Activated CD8-positive, alpha-beta T cell treated with anti-CD3 and anti-CD28 coated beads, Interleukin-2, amount 10 ng/mL, durations not matched to agents 7 days and 5 days (primary cell): Measurements from ENCODE around the gene PRKCA. TPM values are rescaled to one million over a fixed set of nuclear protein-coding genes. Genes with fewer than 3 reads are reported as not detected.

Experiments
- ATAC-seq: fragments of 150-1000 bp; cut with Tn5 transposase; one replicate; pipeline ENCODE4 v1.10.0; 2021; ENCODE audit warnings: moderate library complexity
- CTCF ChIA-PET: fragments of 350-600 bp; sonication (Branson Sonifier 250); formaldehyde crosslinking; loops from one replicate; lab custom pipeline; 2021; ENCODE audit warnings: antibody characterized with exemption; lab: Charles Lee
- POLR2A ChIA-PET: fragments of 350-600 bp; sonication (Branson Sonifier 250); formaldehyde crosslinking; loops from one replicate; lab custom pipeline; 2021; ENCODE audit warnings: antibody characterized with exemption; lab: Charles Lee
- DNase-seq: peaks from one replicate; pipeline ENCODE4 v3.0.0-alpha.2; 2020
- H3K27ac Mint-ChIP-seq: one replicate; pipeline ENCODE4 v1.8.0; 2021; ENCODE audit warnings: mild to moderate bottlenecking, mixed read lengths
- H3K27me3 Mint-ChIP-seq: one replicate; pipeline ENCODE4 v1.8.0; 2021; ENCODE audit warnings: low read depth, mixed read lengths
- H3K36me3 Mint-ChIP-seq: one replicate; pipeline ENCODE4 v1.8.0; 2021; ENCODE audit warnings: low read depth, mixed read lengths
- H3K4me1 Mint-ChIP-seq: one replicate; pipeline ENCODE4 v1.8.0; 2021; ENCODE audit warnings: low read depth, mixed read lengths
- H3K4me3 Mint-ChIP-seq: one replicate; pipeline ENCODE4 v1.8.0; 2021; ENCODE audit warnings: mild to moderate bottlenecking, mixed read lengths
- H3K9me3 Mint-ChIP-seq: one replicate; pipeline ENCODE4 v1.8.0; 2022; ENCODE audit warnings: mixed read lengths; ENCODE audit not compliant: insufficient read depth
- total RNA-seq, 2 experiments: library from RNA; stranded (reverse); gene quantifications; one replicate each; pipeline ENCODE4 v1.2.3, GENCODE V29; 2021

PRKCA gene
- total RNA-seq, 2 experiments from 2014 or later, result 74.1 to 76.9 TPM

DNA sequence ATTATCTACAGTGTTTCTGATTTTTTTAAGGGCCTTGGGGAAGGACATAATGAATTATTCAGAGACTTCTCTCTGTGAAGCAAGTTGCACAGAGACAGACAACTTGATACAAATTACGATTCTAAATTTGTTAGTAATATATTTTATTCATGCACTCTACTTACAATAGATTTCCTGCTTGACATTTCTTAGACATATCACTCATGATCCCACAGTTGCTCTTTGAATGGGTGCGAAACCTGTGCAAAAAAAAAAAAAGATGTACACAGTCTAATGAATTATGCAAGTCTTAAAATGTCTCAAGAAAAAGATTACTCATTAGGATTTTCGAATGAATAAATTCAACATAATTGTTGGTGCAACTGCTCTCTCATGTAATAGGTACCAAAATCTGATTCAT, 254.8 kb downstream of the PRKCA start:
- H3K27me3 Mint-ChIP-seq, result no peaks in the 10 kb centered on the region
- ChIA-PET POLR2A (no interaction called here), CTCF (interaction anchor here (1.0 kb wide), 1 partner anchor 10 kb away, joined by 6 read pairs; no protein-coding TSS in a partner anchor)
- peaks cover 2% of the 10 kb centered on the region for H3K4me1 Mint-ChIP-seq
- no peak overlapping the region for H3K4me3 Mint-ChIP-seq
- H3K27ac Mint-ChIP-seq, result no peak overlapping the region
- no peaks in the 10 kb centered on the region for H3K9me3 Mint-ChIP-seq
- DNase-seq, result no peak
- no peak for ATAC-seq
- H3K36me3 Mint-ChIP-seq, result peaks cover 23% of the 10 kb centered on the region

GRCh38 chr17:66557886-66558285, 255.5 kb downstream of the PRKCA start:
- Mint-ChIP-seq H3K9me3 (no peaks in the 10 kb centered on the region), H3K4me3 (no peak overlapping the region), H3K27me3 (no peaks in the 10 kb centered on the region), H3K36me3 (peaks cover 19% of the 10 kb centered on the region), H3K4me1 (no peaks in the 10 kb centered on the region), H3K27ac (no peak overlapping the region)
- ATAC-seq (no peak), DNase-seq (no peak)
- CTCF ChIA-PET, result interaction anchor here (1.0 kb wide), 1 partner anchor 9 kb away, joined by 6 read pairs; no protein-coding TSS in a partner anchor
- POLR2A ChIA-PET, result no interaction called here

DNA sequence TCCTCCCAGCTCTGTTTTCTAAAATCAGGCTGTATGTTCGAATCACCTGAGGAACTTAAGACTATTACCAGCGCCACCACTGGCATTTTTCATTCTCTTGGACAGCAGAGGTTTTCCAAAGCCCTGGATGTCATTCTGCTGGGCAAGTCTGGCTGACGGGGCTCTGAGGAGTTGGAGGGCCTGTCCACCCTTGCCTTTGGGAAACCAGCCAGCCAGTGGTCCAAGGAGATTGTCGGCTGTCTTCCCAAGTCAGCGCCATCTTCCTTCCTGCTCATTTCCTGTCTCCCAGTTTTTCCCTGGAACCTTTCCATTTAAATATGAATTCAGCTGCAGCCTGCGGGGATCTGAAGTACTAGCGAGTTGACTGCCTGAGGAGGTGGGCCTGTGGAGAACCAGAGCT, 258.3 kb downstream of the PRKCA start:
- H3K4me1 Mint-ChIP-seq, result peaks cover 2% of the 10 kb centered on the region
- H3K9me3 Mint-ChIP-seq, result no peaks in the 10 kb centered on the region
- no peak for DNase-seq
- ChIA-PET CTCF (no interaction called here), POLR2A (no interaction called here)
- H3K36me3 Mint-ChIP-seq, result peaks cover 9% of the 10 kb centered on the region
- no peak for ATAC-seq
- no peak overlapping the region for H3K27ac Mint-ChIP-seq
- H3K4me3 Mint-ChIP-seq, result no peak overlapping the region
- no peaks in the 10 kb centered on the region for H3K27me3 Mint-ChIP-seq

GRCh38 chr17:66562119-66562518, 259.7 kb downstream of the PRKCA start:
- H3K27me3 Mint-ChIP-seq, result no peaks in the 10 kb centered on the region
- DNase-seq, result no peak
- no peak for ATAC-seq
- ChIA-PET CTCF (interaction anchor here (1.3 kb wide), 1 partner anchor 307 kb away, joined by 4 read pairs; no protein-coding TSS in a partner anchor), POLR2A (no interaction called here)
- no peak overlapping the region for H3K27ac Mint-ChIP-seq
- peaks cover 8% of the 10 kb centered on the region for H3K4me1 Mint-ChIP-seq
- H3K9me3 Mint-ChIP-seq, result no peaks in the 10 kb centered on the region
- H3K36me3 Mint-ChIP-seq, result peaks cover 4% of the 10 kb centered on the region
- H3K4me3 Mint-ChIP-seq, result no peak overlapping the region

DNA sequence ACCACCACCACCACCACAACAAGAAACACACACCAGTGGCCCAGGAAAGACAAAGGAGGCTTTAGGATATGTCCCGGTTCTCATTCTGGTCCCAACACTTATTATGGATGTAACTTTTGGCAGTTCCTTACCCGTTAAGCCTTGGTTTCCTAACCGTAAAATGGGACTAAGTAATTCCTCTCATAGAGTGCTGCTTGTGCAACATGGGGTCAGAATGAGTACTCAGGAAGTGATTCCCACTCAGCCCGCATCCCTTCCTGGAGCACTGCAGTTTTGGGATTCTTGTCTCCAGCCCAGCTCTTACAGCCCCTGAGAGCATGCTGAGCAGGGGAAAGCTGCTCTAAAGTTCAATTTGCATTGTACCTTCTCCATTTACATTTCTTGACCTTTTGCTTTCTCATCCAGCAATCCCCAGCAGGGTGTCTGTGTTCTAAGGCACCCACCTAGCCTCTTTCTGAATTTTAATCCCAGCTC, 262.6 kb downstream of the PRKCA start:
- ChIA-PET CTCF (interaction anchor here (0.8 to 2.4 kb wide), 3 partner anchors 15 to 36 kb away, joined by 3 to 9 read pairs (median 3); no protein-coding TSS in a partner anchor), POLR2A (no interaction called here)
- H3K27ac Mint-ChIP-seq, result no peak overlapping the region
- DNase-seq (no peak), ATAC-seq (no peak)
- no peak overlapping the region for H3K4me3 Mint-ChIP-seq
- H3K4me1 Mint-ChIP-seq, result peaks cover 15% of the 10 kb centered on the region
- no peaks in the 10 kb centered on the region for H3K9me3 Mint-ChIP-seq
- H3K27me3 Mint-ChIP-seq, result no peaks in the 10 kb centered on the region
- peaks cover 11% of the 10 kb centered on the region for H3K36me3 Mint-ChIP-seq

- CTCF ChIA-PET, result interaction anchor here (0.6 to 3.6 kb wide), 61 partner anchors 8 to 367 kb away, joined by 3 to 50 read pairs (median 4); no protein-coding TSS in a partner anchor
- DNase-seq (peak; percentile 81), ATAC-seq (peak; percentile 80)
- Mint-ChIP-seq H3K27me3 (no peaks in the 10 kb centered on the region), H3K4me1 (peaks cover 15% of the 10 kb centered on the region), H3K9me3 (no peaks in the 10 kb centered on the region), H3K27ac (peak overlapping the region; percentile 9), H3K36me3 (peaks cover 9% of the 10 kb centered on the region), H3K4me3 (no peak overlapping the region)
- POLR2A ChIA-PET, result no interaction called here
Observed at GRCh38 chr17:66567234-66568170, 265.1 kb downstream of the PRKCA start.

DNA sequence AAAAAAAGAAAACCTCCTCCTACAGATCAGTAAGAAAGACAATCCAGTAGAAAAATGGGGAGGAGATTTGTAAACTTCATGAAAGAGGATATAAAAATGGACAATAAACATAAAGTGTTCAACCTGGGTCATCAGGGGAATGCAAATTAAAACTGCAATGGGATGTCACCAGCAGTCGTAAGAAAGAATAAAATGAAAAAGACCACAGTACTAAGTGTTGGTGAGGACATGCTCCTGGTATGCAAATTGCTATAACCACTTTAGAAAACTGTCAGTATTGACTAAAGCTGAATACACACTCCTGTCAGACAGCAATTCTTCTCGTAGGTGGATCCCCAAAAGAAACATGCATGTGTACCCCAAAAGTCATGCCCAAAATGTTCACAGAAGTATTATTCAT, 267.2 kb downstream of the PRKCA start:
- Mint-ChIP-seq H3K27ac (no peak overlapping the region), H3K9me3 (no peaks in the 10 kb centered on the region), H3K27me3 (no peaks in the 10 kb centered on the region), H3K36me3 (peaks cover 9% of the 10 kb centered on the region), H3K4me1 (peaks cover 15% of the 10 kb centered on the region), H3K4me3 (no peak overlapping the region)
- ChIA-PET POLR2A (no interaction called here), CTCF (no interaction called here)
- DNase-seq, result no peak
- no peak for ATAC-seq

DNA sequence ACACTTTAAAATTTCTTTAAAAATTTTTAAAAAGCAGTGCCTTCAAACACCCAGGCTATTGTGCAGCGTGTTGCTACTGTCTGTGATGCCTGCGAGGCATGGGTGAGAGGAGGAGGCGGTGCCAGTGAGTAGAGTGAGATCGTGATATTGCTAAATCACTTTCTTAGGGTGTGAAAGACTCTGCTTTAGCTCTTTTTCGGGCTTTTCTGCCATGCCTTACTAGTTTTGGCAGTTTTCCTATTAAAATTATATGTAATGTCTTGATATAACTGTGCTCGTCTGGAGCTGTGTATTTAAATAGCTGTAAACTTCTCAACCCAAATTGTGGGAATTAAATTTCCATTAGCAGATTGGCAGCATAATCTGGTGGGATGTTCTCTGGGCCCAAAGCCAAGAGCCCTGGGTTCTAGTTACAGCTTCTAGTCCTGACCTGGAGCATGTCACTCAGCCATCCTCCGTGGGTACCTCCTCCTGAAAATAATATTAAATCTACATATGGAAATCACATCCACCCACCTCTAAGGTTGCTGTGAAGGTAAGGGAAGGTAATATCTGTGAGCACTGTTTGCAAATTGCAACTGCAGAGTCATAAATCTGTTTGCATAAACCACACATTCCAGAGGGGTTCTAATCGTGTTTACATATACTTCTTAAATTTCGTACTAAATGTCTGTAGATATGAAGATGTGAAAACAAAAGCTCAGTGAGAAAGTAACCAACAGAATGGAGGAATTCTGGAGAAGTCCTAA, 268.2 kb downstream of the PRKCA start:
- no peak for DNase-seq
- H3K9me3 Mint-ChIP-seq, result no peaks in the 10 kb centered on the region

GRCh38 chr17:66571745-66572144, 269.3 kb downstream of the PRKCA start:
- no peaks in the 10 kb centered on the region for H3K9me3 Mint-ChIP-seq
- ATAC-seq (no peak), DNase-seq (no peak)
- ChIA-PET CTCF (interaction anchor here (1.1 kb wide), 1 partner anchor 11 kb away, joined by 3 read pairs; no protein-coding TSS in a partner anchor), POLR2A (no interaction called here)
- H3K27me3 Mint-ChIP-seq, result no peaks in the 10 kb centered on the region
- no peak overlapping the region for H3K27ac Mint-ChIP-seq
- H3K36me3 Mint-ChIP-seq, result peaks cover 9% of the 10 kb centered on the region
- H3K4me1 Mint-ChIP-seq, result peaks cover 11% of the 10 kb centered on the region
- no peak overlapping the region for H3K4me3 Mint-ChIP-seq

More for the DNA sequence above, 268.2 kb downstream of the PRKCA start:
- CTCF ChIA-PET, result interaction anchor here (1.1 kb wide), 1 partner anchor 13 kb away, joined by 3 read pairs; no protein-coding TSS in a partner anchor
- Mint-ChIP-seq H3K27ac (no peak overlapping the region), H3K27me3 (no peaks in the 10 kb centered on the region), H3K36me3 (peaks cover 9% of the 10 kb centered on the region), H3K4me1 (peaks cover 13% of the 10 kb centered on the region), H3K4me3 (no peak overlapping the region)
- ATAC-seq, result no peak
- POLR2A ChIA-PET, result no interaction called here

DNA sequence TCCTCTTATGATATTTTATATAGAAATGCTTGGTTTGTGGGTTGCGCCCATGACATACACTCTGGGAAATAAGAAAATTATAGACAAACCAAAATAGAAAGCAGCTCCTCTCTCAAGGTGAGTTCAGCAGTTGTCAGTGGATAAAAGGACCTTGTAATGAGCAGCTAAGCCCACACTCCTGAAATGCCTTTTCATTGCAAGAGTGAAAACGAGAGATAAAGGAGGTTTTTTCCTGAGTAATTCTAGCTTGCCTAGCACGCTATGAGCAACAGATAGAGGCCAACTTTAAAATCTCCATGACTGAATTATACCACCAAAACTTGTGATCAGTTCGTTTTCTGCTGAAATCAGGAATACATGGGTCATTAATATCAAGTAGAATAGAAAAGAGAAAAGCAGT, 270.7 kb downstream of the PRKCA start:
- ATAC-seq, result no peak
- Mint-ChIP-seq H3K4me1 (no peaks in the 10 kb centered on the region), H3K36me3 (peaks cover 6% of the 10 kb centered on the region), H3K27me3 (no peaks in the 10 kb centered on the region), H3K9me3 (no peaks in the 10 kb centered on the region), H3K27ac (no peak overlapping the region), H3K4me3 (no peak overlapping the region)
- POLR2A ChIA-PET, result no interaction called here
- CTCF ChIA-PET, result interaction anchor here (1.7 kb wide), 1 partner anchor 10 kb away, joined by 6 read pairs; no protein-coding TSS in a partner anchor
- DNase-seq, result no peak

DNA sequence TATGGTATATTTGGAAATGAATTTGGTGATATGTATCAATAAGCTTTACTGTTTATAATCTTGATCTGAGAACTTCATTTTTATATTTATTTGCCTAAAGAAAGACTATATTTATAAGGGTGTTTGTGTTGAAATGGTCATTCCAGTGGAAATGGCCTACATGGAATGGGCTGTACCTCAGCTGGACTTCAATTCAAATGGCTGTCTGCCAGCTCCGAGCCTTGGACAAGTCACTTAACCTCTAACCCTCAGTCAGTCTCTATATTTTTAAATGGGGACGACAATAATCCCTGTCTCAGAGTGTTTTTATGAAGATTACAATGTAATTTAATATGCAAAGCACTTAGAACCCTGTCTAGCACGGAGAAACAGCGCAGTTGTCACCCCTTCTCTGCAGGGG, 271.7 kb downstream of the PRKCA start:
- Mint-ChIP-seq H3K9me3 (no peaks in the 10 kb centered on the region), H3K27ac (no peak overlapping the region), H3K36me3 (peaks cover 11% of the 10 kb centered on the region), H3K27me3 (no peaks in the 10 kb centered on the region), H3K4me1 (peaks cover 5% of the 10 kb centered on the region), H3K4me3 (no peak overlapping the region)
- DNase-seq (no peak), ATAC-seq (no peak)
- CTCF ChIA-PET, result interaction anchor here (1.7 kb wide), 1 partner anchor 9 kb away, joined by 6 read pairs; no protein-coding TSS in a partner anchor
- POLR2A ChIA-PET, result no interaction called here
